ENCODE measurements around the gene GPR42.
"Not testable (repeated sequence)": the region's sequence is repeated elsewhere in the genome, so short reads cannot be mapped to it uniquely, and the experiment has no call there.

GPR42 gene

GRCh38 chr19:35362261-35363000 is 8.4 kb upstream of the GPR42 start:
- DNase-seq (ENCODE audit: extremely low spot score, insufficient read length, low read depth) (no peak), FAIRE-seq (no peak)

GRCh38 chr19:35363001-35363590 is 7.8 kb upstream of the GPR42 start:
- FAIRE-seq, result no peak

GRCh38 chr19:35363711-35364425 is 7.0 kb upstream of the GPR42 start:
- FAIRE-seq, result no peak
- no peak for DNase-seq (ENCODE audit: extremely low spot score, insufficient read length, low read depth)

More at GRCh38 chr19:35363001-35363590, 7.8 kb upstream of the GPR42 start:
- no peak for DNase-seq (ENCODE audit: extremely low spot score, insufficient read length, low read depth)

- FAIRE-seq, result no peak
Measured at GRCh38 chr19:35365303-35365702, 5.6 kb upstream of the GPR42 start.

GRCh38 chr19:35368378-35368777 is 2.5 kb upstream of the GPR42 start:
- FAIRE-seq (no peak), DNase-seq (ENCODE audit: extremely low spot score, insufficient read length, low read depth) (no peak)

More at GRCh38 chr19:35365303-35365702, 5.6 kb upstream of the GPR42 start:
- no peak for DNase-seq (ENCODE audit: extremely low spot score, insufficient read length, low read depth)

- no peak for DNase-seq (ENCODE audit: extremely low spot score, insufficient read length, low read depth)
- no peak for FAIRE-seq
Measured at GRCh38 chr19:35369522-35369921, 1.3 kb upstream of the GPR42 start.

- DNase-seq (ENCODE audit: extremely low spot score, insufficient read length, low read depth) (no peak), FAIRE-seq (no peak)
Measured at GRCh38 chr19:35373492-35373891, 2.6 kb downstream of the GPR42 start.

- not testable (repeated sequence) for DNase-seq (ENCODE audit: extremely low spot score, insufficient read length, low read depth); FAIRE-seq
Measured at GRCh38 chr19:35374031-35374430, 3.2 kb downstream of the GPR42 start.

- FAIRE-seq (no peak), DNase-seq (ENCODE audit: extremely low spot score, insufficient read length, low read depth) (no peak)
Measured at GRCh38 chr19:35375505-35376307, 4.8 kb downstream of the GPR42 start.

GRCh38 chr19:35377656-35378055 is 6.8 kb downstream of the GPR42 start:
- DNase-seq (ENCODE audit: extremely low spot score, insufficient read length, low read depth), result no peak
- FAIRE-seq, result no peak

- no peak for FAIRE-seq
- DNase-seq (ENCODE audit: extremely low spot score, insufficient read length, low read depth), result no peak
Measured at GRCh38 chr19:35378356-35378755, 7.5 kb downstream of the GPR42 start.

- DNase-seq (ENCODE audit: extremely low spot score, insufficient read length, low read depth); FAIRE-seq: not testable (repeated sequence)
Measured at GRCh38 chr19:35379545-35379944, 8.7 kb downstream of the GPR42 start.

- no peak for DNase-seq (ENCODE audit: extremely low spot score, insufficient read length, low read depth)
- no peak for FAIRE-seq
Measured at GRCh38 chr19:35379992-35380391, 9.1 kb downstream of the GPR42 start.

GRCh38 chr19:35380450-35381124 is 9.7 kb downstream of the GPR42 start:
- no peak for FAIRE-seq
- no peak for DNase-seq (ENCODE audit: extremely low spot score, insufficient read length, low read depth)

- no peak for DNase-seq (ENCODE audit: extremely low spot score, insufficient read length, low read depth)
- FAIRE-seq, result no peak
Measured at GRCh38 chr19:35381318-35381717, 10.4 kb downstream of the GPR42 start.

- DNase-seq (ENCODE audit: extremely low spot score, insufficient read length, low read depth), result no peak
- FAIRE-seq, result no peak
Measured at GRCh38 chr19:35381926-35382325, 11.1 kb downstream of the GPR42 start.

- DNase-seq (ENCODE audit: extremely low spot score, insufficient read length, low read depth) (no peak), FAIRE-seq (no peak)
Measured at GRCh38 chr19:35383536-35383935, 12.7 kb downstream of the GPR42 start.

- no peak for FAIRE-seq
- no peak for DNase-seq (ENCODE audit: extremely low spot score, insufficient read length, low read depth)
Measured at GRCh38 chr19:35388277-35389054, 17.6 kb downstream of the GPR42 start.
